Measurements from ENCODE around the gene NDST1.

The NDST1 gene

GRCh38 chr5:150593996-150594395 is 86.1 kb downstream of the NDST1 start:
- DNase-seq, result no peak

- DNase-seq, result no peak
These were observed 87.6 kb downstream of the NDST1 start for GRCh38 chr5:150595466-150596031.

- DNase-seq, result no peak
These were observed 88.4 kb downstream of the NDST1 start for GRCh38 chr5:150596313-150596712.

GRCh38 chr5:150596826-150597225 is 88.9 kb downstream of the NDST1 start:
- no peak for DNase-seq

GRCh38 chr5:150598006-150598405 is 90.1 kb downstream of the NDST1 start:
- DNase-seq, result no peak

- DNase-seq, result no peak
These were observed 90.9 kb downstream of the NDST1 start for GRCh38 chr5:150598821-150599273.

- DNase-seq, result no peak
These were observed 91.3 kb downstream of the NDST1 start for GRCh38 chr5:150599281-150599680.

GRCh38 chr5:150599917-150600511 is 92.1 kb downstream of the NDST1 start:
- DNase-seq, result no peak

GRCh38 chr5:150600616-150601490 is 92.9 kb downstream of the NDST1 start:
- DNase-seq, result no peak

- no peak for DNase-seq
These were observed 93.8 kb downstream of the NDST1 start for GRCh38 chr5:150601491-150602345.

- no peak for DNase-seq
These were observed 95.1 kb downstream of the NDST1 start for GRCh38 chr5:150603052-150603451.

GRCh38 chr5:150603491-150603890 is 95.6 kb downstream of the NDST1 start:
- no peak for DNase-seq

GRCh38 chr5:150604010-150604409 is 96.1 kb downstream of the NDST1 start:
- DNase-seq, result no peak

GRCh38 chr5:150604894-150605440 is 97.0 kb downstream of the NDST1 start:
- no peak for DNase-seq

- no peak for DNase-seq
These were observed 97.6 kb downstream of the NDST1 start for GRCh38 chr5:150605546-150605945.

GRCh38 chr5:150606476-150606875 is 98.5 kb downstream of the NDST1 start:
- no peak for DNase-seq

- DNase-seq, result no peak
These were observed 99.2 kb downstream of the NDST1 start for GRCh38 chr5:150607105-150607504.

Data from CD4-positive, alpha-beta T cell treated with Interleukin-15 for 1 hour (primary cell).